HL-60 (cell line): ENCODE data around the gene VSTM2L.

Experiments used
- DNase-seq, 2 experiments: peaks; one replicate each; pipeline ENCODE4 v3.0.0-alpha.2; 2010 to 2020; ENCODE audit warnings: low read depth in 1 of 2, low spot score in 1 of 2
- H3K27ac ChIP-seq: fragments of 250-450 bp; sonication (Bioruptor Pico); replicated peaks from 2 replicates; pipeline ENCODE4 v1.5.1; 2020; ENCODE audit warnings: mild to moderate bottlenecking, moderate library complexity
- H3K27me3 ChIP-seq: fragments of 250-450 bp; sonication (Bioruptor Pico); 2 replicates; pipeline ENCODE4 v1.5.1; 2021; ENCODE audit warnings: mild to moderate bottlenecking, moderate library complexity; ENCODE audit not compliant: insufficient read depth, poor library complexity, severe bottlenecking
- H3K4me3 ChIP-seq: replicated peaks from 2 replicates; pipeline ENCODE4 v1.5.1; 2011; ENCODE audit warnings: mild to moderate bottlenecking, control low read depth, low read length; ENCODE audit not compliant: insufficient read depth
- CTCF ChIP-seq: IDR thresholded peaks from one replicate; pipeline ENCODE4 v1.5.1; 2011; ENCODE audit warnings: low read length, control low read depth, inconsistent platforms; ENCODE audit not compliant: insufficient read depth
- GABPA ChIP-seq: IDR thresholded peaks from 2 replicates; pipeline ENCODE4 v1.6.1; 2012; ENCODE audit warnings: low read depth
- POLR2AphosphoS5 ChIP-seq: IDR thresholded peaks from 2 replicates; pipeline ENCODE4 v1.6.1; 2012; ENCODE audit warnings: low read depth
- REST ChIP-seq: IDR thresholded peaks from 2 replicates; pipeline ENCODE4 v1.6.1; 2012; ENCODE audit warnings: low read depth; ENCODE audit not compliant: insufficient replicate concordance
- SPI1 ChIP-seq: IDR thresholded peaks from 2 replicates; pipeline ENCODE4 v1.6.1; 2012; ENCODE audit warnings: low read depth, mild to moderate bottlenecking, borderline replicate concordance

Gene VSTM2L

GRCh38 chr20:37973059-37973910 lies 70.4 kb downstream of the VSTM2L start:
- TF ChIP-seq CTCF (no peak), REST (no peak), GABPA (no peak), SPI1 (no peak), POLR2AphosphoS5 (no peak)
- no peak overlapping the region for H3K4me3 ChIP-seq
- H3K27ac ChIP-seq: no peak overlapping the region
- no peak for DNase-seq
- H3K27me3 ChIP-seq: no peaks in the 10 kb centered on the region

GRCh38 chr20:37976887-37977286 lies 74.0 kb downstream of the VSTM2L start:
- no peak for DNase-seq
- H3K27me3 ChIP-seq: no peaks in the 10 kb centered on the region
- H3K4me3 ChIP-seq: no peak overlapping the region
- TF ChIP-seq POLR2AphosphoS5 (no peak), CTCF (no peak), GABPA (no peak), SPI1 (no peak), REST (no peak)
- no peak overlapping the region for H3K27ac ChIP-seq

- TF ChIP-seq POLR2AphosphoS5 (no peak), REST (no peak), GABPA (no peak), CTCF (no peak), SPI1 (no peak)
- no peak for DNase-seq
- no peaks in the 10 kb centered on the region for H3K27me3 ChIP-seq
- H3K27ac ChIP-seq: no peak overlapping the region
- no peak overlapping the region for H3K4me3 ChIP-seq
These were observed 74.4 kb downstream of the VSTM2L start for GRCh38 chr20:37977338-37977737.
